ENCODE data around the gene P2RX5.

DNA sequence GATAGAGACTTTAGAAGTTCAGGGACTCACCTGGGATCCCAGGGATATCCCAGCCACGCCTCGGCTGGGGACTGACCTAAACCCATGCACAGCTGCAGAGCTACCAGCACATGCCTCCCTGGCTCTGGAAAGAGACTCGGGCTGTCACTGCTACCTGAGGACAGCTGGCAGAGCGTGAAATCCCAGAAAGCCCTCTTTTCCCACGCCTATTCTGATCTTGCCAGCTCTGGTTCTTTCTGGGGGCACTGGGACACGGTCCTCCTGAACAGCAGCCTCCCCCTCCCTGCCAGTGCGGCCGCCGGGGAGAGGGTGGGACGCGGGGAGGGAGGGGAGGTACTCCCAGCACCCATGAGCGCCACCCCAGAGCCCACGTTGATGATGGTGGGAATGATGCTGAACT is 10.8 kb downstream of the P2RX5 start:
- TF ChIP-seq CTCF (IDR thresholded peaks at IDR 0.05) = no peak
- TF ChIP-seq EP300 (IDR thresholded peaks at IDR 0.05) = no peak
- TF ChIP-seq POLR2A (IDR thresholded peaks at IDR 0.05) = no peak
- no peak for TF ChIP-seq POLR2AphosphoS5 (IDR thresholded peaks at IDR 0.05)

All from upper lobe of left lung (tissue), 4 donors.